GM18861 (cell line): ENCODE data around the gene SF1.

Experiments
- ATAC-seq: cut with Tn5 transposase; IDR thresholded peaks from one replicate; pipeline ENCODE4 v1.9.1; 2021; ENCODE audit not compliant: unreplicated experiment

The SF1 gene

GRCh38 chr11:64750361-64751054 lies 27.8 kb downstream of the SF1 start:
- no peak for ATAC-seq

- no peak for ATAC-seq
Measured at GRCh38 chr11:64747961-64748665, 30.2 kb downstream of the SF1 start.

DNA sequence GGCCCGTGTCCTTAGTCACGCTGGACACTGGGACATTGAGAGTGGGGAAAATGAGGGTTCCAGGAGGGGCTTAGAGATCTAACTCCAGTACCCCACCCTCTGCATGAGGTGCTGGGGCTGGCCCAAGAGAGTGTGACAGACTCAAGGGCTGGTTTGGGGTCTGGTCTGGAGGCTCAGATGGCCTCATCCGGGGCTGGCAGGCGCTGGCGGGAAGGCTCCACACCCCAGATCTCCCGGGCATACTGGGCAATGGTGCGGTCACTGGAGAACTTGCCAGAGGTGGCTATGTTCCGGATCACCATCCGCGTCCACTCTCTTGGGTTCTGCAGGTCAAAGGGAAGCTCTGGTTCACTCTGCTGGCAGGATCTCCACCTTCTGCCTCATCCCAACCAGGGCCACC lies 31.9 kb downstream of the SF1 start:
- no peak for ATAC-seq

DNA sequence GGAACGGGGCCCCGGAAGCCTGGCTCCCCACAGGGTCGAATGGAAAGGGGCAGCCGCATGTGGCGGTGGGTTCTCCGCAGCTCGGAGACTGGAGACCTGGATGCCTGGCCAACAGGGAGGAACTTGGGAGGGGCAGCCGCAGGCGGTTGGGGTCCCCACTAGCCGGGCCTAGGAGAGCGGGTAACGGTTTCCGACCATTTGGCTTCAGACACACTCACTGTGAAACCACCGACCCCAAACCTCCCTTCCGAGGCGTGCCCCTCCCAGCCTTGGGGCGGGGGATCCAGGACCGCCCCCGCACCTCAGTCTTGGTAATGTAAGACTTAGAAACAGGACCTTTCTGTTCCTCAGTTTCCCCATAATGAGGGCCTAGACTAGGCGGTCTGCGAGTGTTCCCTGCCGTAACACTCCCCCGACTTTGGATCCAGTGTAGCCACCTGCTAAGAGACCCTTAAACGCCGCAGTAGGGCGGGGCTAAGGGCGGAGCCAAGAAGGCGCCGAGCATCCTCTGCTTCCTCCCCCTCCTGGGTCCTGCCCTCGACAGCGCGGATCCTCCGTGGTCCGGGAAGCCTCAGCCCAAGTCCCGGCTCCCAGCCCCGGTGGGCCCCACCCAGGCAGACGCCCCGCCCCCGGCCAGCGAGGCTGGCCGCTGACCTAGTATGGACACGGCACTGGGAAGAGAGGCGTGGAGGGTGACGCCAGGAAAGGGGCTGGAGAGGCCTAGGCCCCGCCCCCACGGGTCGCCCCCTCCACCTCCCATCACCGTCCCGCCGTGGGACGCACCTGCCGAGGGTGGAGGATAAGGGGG lies 32.6 kb downstream of the SF1 start:
- no peak for ATAC-seq

GRCh38 chr11:64745189-64745520 lies 33.2 kb downstream of the SF1 start:
- peak; percentile 23 for ATAC-seq

GRCh38 chr11:64744544-64745188 lies 33.7 kb downstream of the SF1 start:
- no peak for ATAC-seq

- ATAC-seq: no peak
Measured at GRCh38 chr11:64743591-64744543, 34.5 kb downstream of the SF1 start, which contains the start of gene RASGRP2. Gene RASGRP2 (minus strand): TSS chr11:64744142. CDS start chr11:64742866, 1,276 bp downstream.

DNA sequence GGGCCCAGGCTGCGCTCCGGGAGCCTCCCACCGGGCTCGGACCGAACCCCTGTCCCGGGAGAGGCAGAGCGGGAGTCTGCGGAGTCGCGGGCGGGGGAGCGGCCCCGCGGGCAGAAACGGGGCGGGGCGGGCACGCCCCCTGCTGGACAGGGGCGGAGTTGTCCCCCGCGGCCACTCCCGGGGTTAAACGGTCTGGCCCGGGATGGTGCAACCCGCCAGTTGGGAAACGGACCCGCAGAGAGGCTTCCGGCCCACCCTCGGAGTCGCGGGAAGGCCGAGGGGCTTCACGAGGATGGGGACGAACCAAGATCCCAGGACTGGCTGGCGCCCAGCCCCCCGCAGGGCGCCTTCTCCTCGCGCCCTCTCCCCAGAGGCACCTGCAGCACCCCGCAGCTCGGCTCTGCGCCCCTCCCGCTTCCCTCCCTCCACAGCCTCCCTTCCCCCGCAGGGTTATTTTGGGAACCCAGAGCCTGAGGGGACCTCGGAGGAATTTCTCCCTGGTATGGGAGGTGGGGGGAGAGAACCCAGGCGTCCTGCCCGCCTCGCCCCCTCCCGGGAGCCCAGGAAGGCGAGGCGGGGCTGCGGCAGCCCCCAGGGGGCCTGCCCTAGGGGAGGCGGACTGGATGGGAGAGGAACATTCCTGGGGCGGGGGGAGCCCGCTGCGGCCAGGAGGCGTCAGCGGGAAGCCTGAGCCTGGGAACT lies 35.3 kb downstream of the SF1 start:
- no peak for ATAC-seq

DNA sequence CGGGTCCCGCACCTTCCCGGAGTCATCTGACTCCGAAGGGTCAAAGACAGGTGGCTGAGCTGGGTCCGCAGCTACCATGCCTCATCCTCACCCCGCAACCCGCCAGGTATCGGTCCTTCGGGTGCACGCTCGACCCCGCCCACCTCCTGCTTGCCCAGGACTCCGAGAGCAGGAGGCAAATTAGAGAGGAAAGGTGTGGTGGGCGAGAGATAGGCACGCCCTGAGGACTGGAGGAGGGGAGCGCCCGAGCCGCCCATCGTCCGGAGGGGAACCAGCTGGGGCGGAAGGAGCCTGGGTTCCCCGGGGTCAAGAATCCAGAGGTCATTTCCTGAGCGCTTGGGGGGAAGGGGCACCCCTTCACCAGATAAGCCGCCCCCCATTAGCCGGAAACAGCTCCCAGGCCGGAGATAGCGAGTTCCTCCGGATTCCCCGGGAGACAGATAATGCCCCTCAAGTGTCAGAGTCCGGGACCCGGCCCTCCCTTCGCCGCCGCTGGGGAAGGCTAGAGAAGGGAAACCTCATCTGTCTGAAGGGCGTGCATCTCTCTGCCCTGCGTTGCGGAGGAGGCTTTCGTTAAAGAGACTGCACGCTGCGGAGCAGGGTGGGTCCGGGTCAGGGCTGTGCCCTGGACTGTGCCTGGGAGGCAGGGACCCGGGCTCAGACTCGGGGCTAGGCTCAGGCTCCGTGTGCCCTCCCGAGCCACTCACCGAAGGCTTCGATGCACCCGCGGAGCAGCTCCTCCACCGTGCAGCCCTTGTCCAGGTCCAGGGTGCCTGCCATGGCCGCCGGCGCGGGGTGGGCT lies 36.1 kb downstream of the SF1 start:
- ATAC-seq: no peak

DNA sequence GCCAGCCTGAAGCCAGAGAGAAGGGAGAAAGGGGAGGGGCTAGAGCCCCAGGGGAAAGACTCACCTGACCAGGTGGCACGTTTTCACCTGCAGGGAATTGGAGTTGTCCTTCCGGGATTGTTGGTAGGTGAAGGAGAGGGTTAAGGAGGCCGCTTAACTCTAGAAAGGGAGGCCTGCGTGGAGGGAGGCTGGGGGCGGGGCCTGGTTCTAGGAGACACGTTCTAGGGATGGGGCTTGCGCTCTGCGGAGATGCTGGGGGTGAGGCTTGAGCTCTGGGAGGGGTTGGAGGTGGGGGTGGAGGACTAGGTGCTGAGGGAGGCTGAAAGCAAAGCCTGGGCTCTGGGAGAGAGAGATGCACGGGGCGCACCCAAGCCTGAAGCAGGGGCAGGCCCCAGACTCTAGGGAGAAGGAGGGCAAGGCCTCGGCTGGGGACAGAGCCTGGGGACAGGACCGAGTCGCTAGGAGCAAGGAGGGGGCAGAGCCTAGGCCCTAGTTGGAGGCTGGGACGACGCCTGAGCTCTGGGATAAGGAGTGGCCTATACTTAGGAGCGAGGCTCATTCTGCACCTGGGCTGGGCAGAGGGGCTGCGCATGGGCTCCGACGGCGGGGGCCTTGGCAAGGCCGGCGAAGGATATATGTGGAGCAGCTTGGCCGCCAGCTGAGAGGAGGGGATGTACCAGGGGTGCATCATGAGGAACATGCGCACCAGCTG lies 36.8 kb downstream of the SF1 start:
- no peak for ATAC-seq

DNA sequence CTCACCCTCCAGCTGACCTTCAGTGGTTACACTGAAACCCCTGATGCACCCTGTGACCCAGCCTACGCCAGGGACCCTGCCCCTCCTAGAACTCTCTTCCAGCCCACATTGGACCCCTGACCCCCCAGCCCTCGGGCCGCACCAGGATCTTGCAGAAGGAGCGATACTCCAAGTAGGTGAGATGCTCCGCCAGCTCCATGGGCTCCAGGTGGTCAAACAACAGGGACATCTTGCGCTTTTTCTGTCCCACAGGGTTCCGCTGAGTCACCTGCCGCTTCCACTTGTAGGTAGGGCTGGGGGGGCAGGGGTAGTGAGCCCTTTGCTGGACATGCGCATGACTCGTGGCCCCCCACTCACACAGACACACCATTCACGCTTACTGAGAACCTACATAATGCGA lies 38.5 kb downstream of the SF1 start:
- ATAC-seq: no peak

DNA sequence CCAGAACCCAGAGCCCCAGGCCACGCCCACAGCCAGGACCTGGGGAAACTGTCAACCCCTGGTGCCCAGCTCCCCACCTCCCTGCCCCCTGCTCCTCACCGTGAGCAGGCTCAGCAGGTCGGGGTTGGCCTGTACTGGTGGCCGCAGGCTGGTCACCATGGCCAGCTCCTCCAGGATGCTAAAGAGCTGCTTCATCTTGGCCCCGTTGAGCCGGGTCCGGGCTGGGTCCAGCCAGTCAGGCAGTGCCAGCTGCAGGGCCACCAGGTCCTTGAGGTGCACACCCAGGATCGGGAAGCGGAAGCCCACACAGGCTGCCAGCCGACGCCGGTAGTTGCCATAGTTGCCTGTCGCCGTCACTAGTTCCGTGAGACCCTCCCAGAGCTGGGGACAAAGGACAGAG lies 41.7 kb downstream of the SF1 start:
- ATAC-seq: no peak

GRCh38 chr11:64735725-64736259 lies 42.5 kb downstream of the SF1 start:
- no peak for ATAC-seq

DNA sequence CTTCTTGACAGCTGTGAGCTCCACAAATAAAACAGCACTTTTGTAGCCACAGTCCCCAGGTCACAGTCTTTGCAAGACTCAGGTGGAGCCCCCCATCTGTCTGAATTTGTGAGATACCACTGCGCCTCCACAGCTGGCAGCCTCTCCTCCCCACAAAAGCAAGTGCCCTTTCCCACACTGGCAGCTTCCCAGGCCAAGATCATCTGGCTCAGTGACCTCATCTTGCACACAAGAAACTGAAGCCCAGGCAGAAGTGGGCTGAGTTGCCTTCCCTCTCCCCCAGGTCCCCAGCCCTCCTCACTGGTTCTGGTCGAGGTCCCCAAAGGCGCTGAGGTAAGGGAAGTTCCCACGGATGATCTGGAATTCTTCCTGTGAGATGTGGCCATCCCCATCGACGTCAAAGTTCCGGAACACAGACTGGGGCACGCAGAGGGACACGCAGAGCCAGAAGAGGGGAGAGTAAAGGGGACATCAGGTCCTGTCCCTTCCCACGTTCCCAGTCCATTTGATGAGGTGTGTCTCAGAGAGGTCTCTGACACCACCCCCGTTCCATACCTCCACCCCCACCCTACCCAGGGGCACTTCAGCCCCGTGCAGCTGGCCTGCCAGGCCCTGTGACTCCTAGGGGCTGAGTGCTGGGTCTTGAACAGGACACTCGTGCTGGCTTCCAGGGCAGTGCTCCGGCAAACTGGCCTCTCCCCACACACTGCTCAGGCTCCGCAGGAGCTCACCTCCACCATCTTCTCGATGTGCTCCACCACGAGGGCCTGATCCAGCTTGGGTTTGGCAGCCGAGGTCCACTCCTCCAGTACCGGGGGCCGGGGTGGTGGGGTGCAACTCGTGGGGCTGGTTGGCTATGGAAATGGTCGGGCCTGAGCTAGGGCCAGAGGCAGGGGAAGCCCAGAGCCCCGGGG lies 43.3 kb downstream of the SF1 start:
- no peak for ATAC-seq

DNA sequence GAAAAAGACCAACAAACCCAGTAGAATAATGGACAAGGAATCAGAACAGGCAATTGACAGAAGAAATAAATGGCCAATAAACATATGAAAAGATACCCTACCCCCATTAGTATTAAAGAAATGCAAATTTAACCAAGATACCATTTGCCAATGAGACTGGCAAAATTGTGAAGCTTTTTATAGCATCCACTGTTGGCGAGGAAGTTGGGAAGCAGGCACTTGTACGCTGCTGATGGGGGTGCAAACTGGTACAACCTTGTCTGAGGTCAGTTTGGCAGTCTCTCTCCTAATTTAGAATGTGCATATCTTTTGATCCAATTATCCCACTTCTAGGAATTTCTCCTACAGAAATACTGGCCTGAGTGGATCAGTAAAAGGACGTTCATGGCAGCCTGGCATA lies 46.7 kb downstream of the SF1 start:
- no peak for ATAC-seq

GRCh38 chr11:64729851-64730382 lies 48.4 kb downstream of the SF1 start:
- no peak for ATAC-seq
